ENCODE results near the gene TPSB2. TPM values are rescaled to one million over a fixed set of nuclear protein-coding genes. Genes with fewer than 3 reads are reported as not detected.
"Not testable (repeated sequence)": the region's sequence is repeated elsewhere in the genome, so short reads cannot be mapped to it uniquely, and the experiment has no call there.

TPSB2 gene
- total RNA-seq, 1 donor from 2014 or later, result not detected

- Mint-ChIP-seq H3K4me1 (ENCODE audit: unreplicated experiment) (no peaks in the 10 kb centered on the region), H3K4me3 (ENCODE audit: unreplicated experiment) (no peak overlapping the region), H3K27ac (ENCODE audit: unreplicated experiment) (no peak overlapping the region), H3K9me3 (ENCODE audit: unreplicated experiment) (no peaks in the 10 kb centered on the region), H3K36me3 (ENCODE audit: low read depth, unreplicated experiment) (no peaks in the 10 kb centered on the region), H3K27me3 (ENCODE audit: unreplicated experiment) (peaks cover 12% of the 10 kb centered on the region)
- TF ChIP-seq CTCF (IDR thresholded peaks at IDR 0.05; ENCODE audit: unreplicated experiment), result no peak
- DNase-seq (ENCODE audit: low spot score), result no peak
Measured at GRCh38 chr16:1256874-1257322, 26.9 kb upstream of the TPSB2 start.

- not testable (repeated sequence) for H3K27me3 Mint-ChIP-seq (ENCODE audit: unreplicated experiment); DNase-seq (ENCODE audit: low spot score); H3K4me1 Mint-ChIP-seq (ENCODE audit: unreplicated experiment); H3K4me3 Mint-ChIP-seq (ENCODE audit: unreplicated experiment); H3K27ac Mint-ChIP-seq (ENCODE audit: unreplicated experiment); H3K9me3 Mint-ChIP-seq (ENCODE audit: unreplicated experiment); H3K36me3 Mint-ChIP-seq (ENCODE audit: low read depth, unreplicated experiment)
Measured at GRCh38 chr16:1256296-1256873, 26.4 kb upstream of the TPSB2 start.

- H3K4me1 Mint-ChIP-seq (ENCODE audit: unreplicated experiment); H3K4me3 Mint-ChIP-seq (ENCODE audit: unreplicated experiment); H3K27me3 Mint-ChIP-seq (ENCODE audit: unreplicated experiment); H3K27ac Mint-ChIP-seq (ENCODE audit: unreplicated experiment); DNase-seq (ENCODE audit: low spot score); H3K9me3 Mint-ChIP-seq (ENCODE audit: unreplicated experiment); H3K36me3 Mint-ChIP-seq (ENCODE audit: low read depth, unreplicated experiment): not testable (repeated sequence)
Measured at GRCh38 chr16:1255276-1256122, 25.5 kb upstream of the TPSB2 start, which contains the start of gene TPSD1. Gene TPSD1 (plus strand): TSS chr16:1256069. CDS start chr16:1256281, 212 bp downstream.

GRCh38 chr16:1254821-1255220 is 24.8 kb upstream of the TPSB2 start:
- not testable (repeated sequence) for H3K36me3 Mint-ChIP-seq (ENCODE audit: low read depth, unreplicated experiment); H3K4me1 Mint-ChIP-seq (ENCODE audit: unreplicated experiment); H3K27ac Mint-ChIP-seq (ENCODE audit: unreplicated experiment); H3K9me3 Mint-ChIP-seq (ENCODE audit: unreplicated experiment); H3K27me3 Mint-ChIP-seq (ENCODE audit: unreplicated experiment); DNase-seq (ENCODE audit: low spot score); H3K4me3 Mint-ChIP-seq (ENCODE audit: unreplicated experiment)

- H3K4me1 Mint-ChIP-seq (ENCODE audit: unreplicated experiment); H3K27ac Mint-ChIP-seq (ENCODE audit: unreplicated experiment); H3K4me3 Mint-ChIP-seq (ENCODE audit: unreplicated experiment); DNase-seq (ENCODE audit: low spot score); H3K36me3 Mint-ChIP-seq (ENCODE audit: low read depth, unreplicated experiment); H3K9me3 Mint-ChIP-seq (ENCODE audit: unreplicated experiment); H3K27me3 Mint-ChIP-seq (ENCODE audit: unreplicated experiment): not testable (repeated sequence)
Measured at GRCh38 chr16:1253701-1254364, 23.8 kb upstream of the TPSB2 start.

- H3K36me3 Mint-ChIP-seq (ENCODE audit: low read depth, unreplicated experiment); H3K4me3 Mint-ChIP-seq (ENCODE audit: unreplicated experiment); H3K27me3 Mint-ChIP-seq (ENCODE audit: unreplicated experiment): not testable (repeated sequence)
Measured at GRCh38 chr16:1249031-1249755, 19.2 kb upstream of the TPSB2 start.

GRCh38 chr16:1247903-1248537 is 18.0 kb upstream of the TPSB2 start:
- H3K9me3 Mint-ChIP-seq (ENCODE audit: unreplicated experiment); H3K4me3 Mint-ChIP-seq (ENCODE audit: unreplicated experiment); DNase-seq (ENCODE audit: low spot score); H3K36me3 Mint-ChIP-seq (ENCODE audit: low read depth, unreplicated experiment); H3K4me1 Mint-ChIP-seq (ENCODE audit: unreplicated experiment); H3K27me3 Mint-ChIP-seq (ENCODE audit: unreplicated experiment): not testable (repeated sequence)
- peak overlapping the region; percentile 42 for H3K27ac Mint-ChIP-seq (ENCODE audit: unreplicated experiment)

More at GRCh38 chr16:1249031-1249755, 19.2 kb upstream of the TPSB2 start:
- not testable (repeated sequence) for H3K4me1 Mint-ChIP-seq (ENCODE audit: unreplicated experiment); DNase-seq (ENCODE audit: low spot score); H3K9me3 Mint-ChIP-seq (ENCODE audit: unreplicated experiment); H3K27ac Mint-ChIP-seq (ENCODE audit: unreplicated experiment)

All from endothelial cell (in vitro differentiated cells).